SU-DHL-6 (cell line): ENCODE results near the gene ABCC4.

Experiments used
- CTCF ChIP-seq: fragments of 200-600 bp; sonication (generic); IDR thresholded peaks from one replicate; pipeline ENCODE4 v1.5.1; 2017; ENCODE audit warnings: antibody characterized with exemption, mild to moderate bottlenecking, low read length, moderate library complexity; ENCODE audit not compliant: insufficient read depth, poor library complexity, severe bottlenecking
- EZH2phosphoT487 ChIP-seq: fragments of 200-600 bp; sonication (generic), shearing (Covaris generic); conservative IDR thresholded peaks from 2 replicates; pipeline ENCODE4 v1.6.1; 2018; ENCODE audit warnings: mild to moderate bottlenecking, antibody characterized with exemption, low read length, moderate library complexity, mixed read lengths

DNA sequence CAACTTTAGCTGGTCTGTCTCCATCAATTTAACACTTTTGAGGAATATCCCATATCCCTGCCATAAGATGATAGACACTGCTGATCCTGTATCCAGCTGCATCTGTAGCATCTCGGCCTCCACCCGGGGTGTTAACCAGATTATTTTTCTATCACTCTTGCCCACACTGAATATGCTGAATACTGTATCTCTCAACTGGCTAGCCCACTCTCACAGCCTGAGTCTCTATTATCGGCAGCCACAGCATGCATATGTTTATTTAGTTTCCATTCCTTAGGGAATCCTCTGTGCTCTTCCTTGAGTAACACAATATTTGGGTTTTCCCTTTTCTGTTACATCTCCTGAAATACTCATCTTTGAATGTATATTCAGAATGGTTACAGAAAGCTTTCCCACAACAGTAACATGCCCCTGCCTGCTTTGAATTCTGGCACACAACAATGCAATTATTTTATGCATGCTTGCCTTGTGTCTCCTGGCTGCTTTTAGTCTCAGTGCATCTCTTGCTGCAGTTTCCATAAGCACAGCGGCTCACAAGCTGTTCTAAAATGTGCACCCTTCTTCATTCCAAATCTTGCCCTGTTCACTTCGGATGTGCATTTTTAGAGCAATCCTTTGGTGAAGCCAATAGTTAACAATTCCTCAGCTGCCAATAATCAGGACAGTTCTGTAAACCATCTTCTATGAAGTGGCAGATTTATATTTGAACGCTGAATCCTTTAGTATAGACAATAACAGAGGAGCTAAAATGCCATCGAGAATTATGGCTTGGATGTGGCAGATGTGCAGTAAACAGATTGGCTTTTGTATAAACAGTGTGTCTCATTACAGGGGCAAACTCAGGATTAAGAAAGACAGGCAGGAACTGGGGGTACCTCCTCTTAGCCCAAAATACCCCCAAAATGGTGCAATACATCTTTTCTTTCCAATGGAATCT lies 327.0 kb downstream of the ABCC4 start:
- no peak for TF ChIP-seq CTCF
- TF ChIP-seq EZH2phosphoT487, result no peak
